B cell (primary cell): ENCODE measurements around the gene MOV10L1.

Experiments
- EZH2 ChIP-seq: IDR thresholded peaks from 2 replicates; pipeline ENCODE4 v1.6.1; 2012; ENCODE audit warnings: borderline replicate concordance, low read depth, mild to moderate bottlenecking, moderate library complexity, low read length; ENCODE audit not compliant: insufficient read depth, poor library complexity, severe bottlenecking
- TF ChIP-seq, protein P1 (sequence below): fragments of 200-600 bp; IDR thresholded peaks from one replicate; pipeline ENCODE4 v1.8.0; 2022; ENCODE audit warnings: antibody characterized with exemption, mild to moderate bottlenecking

DNA sequence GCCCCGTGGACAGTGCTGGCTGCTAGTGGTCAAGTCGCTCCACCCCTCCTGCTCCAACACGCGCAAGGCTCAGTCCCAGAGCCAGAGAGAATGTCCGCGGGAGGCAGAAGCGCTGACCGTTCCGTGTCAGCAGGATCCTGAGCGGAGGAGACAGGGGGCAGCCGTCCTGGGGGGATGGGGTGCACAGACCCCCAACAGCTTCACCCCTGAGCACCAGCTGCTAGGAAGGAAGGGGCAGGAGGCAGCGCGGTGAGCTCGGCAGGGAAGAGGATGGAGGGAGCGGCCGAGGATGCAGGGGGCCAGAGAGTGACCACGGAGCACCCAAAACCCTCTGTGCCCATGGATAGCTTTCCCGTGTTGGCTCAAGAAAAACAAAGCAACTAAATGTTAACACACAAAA is 25.4 kb upstream of the MOV10L1 start:
- TF ChIP-seq, protein P1, sequence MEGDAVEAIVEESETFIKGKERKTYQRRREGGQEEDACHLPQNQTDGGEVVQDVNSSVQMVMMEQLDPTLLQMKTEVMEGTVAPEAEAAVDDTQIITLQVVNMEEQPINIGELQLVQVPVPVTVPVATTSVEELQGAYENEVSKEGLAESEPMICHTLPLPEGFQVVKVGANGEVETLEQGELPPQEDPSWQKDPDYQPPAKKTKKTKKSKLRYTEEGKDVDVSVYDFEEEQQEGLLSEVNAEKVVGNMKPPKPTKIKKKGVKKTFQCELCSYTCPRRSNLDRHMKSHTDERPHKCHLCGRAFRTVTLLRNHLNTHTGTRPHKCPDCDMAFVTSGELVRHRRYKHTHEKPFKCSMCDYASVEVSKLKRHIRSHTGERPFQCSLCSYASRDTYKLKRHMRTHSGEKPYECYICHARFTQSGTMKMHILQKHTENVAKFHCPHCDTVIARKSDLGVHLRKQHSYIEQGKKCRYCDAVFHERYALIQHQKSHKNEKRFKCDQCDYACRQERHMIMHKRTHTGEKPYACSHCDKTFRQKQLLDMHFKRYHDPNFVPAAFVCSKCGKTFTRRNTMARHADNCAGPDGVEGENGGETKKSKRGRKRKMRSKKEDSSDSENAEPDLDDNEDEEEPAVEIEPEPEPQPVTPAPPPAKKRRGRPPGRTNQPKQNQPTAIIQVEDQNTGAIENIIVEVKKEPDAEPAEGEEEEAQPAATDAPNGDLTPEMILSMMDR, result no peak
- no peak for TF ChIP-seq EZH2
